Stomach (tissue), 19 donors: ENCODE measurements around the gene TRNP1. TPM values are rescaled to one million over a fixed set of nuclear protein-coding genes. Genes with fewer than 3 reads are reported as not detected.

Experiments used
- DNase-seq, 2 donors: peaks; one replicate each; pipeline versions ENCODE4 v3.0.0 to v3.0.0-alpha.2; 2013 to 2019
- H3K27ac ChIP-seq, 5 donors: fragments of 200-600 bp in 4 of 5; sonication (generic) in 4 of 5; one replicate each; pipeline ENCODE4 v1.5.1; 2013 to 2019; ENCODE audit warnings: mild to moderate bottlenecking in 1 of 5, moderate library complexity in 1 of 5
- H3K27me3 ChIP-seq, 3 donors: fragments of 200-600 bp; sonication (generic); one replicate each; pipeline ENCODE4 v1.5.1; 2017 to 2019; ENCODE audit warnings: mixed run types in 1 of 3
- H3K36me3 ChIP-seq, 4 donors: fragments of 200-600 bp; sonication (generic); 1 replicate in 3 of 4; 2 replicates in 1 of 4; pipeline ENCODE4 v1.5.1; 2016 to 2019
- H3K4me1 ChIP-seq, 4 donors: fragments of 200-600 bp; sonication (generic); one replicate each; pipeline ENCODE4 v1.5.1; 2016 to 2019
- H3K4me3 ChIP-seq, 4 donors: fragments of 200-600 bp; sonication (generic) in 3 of 4; one replicate each; pipeline ENCODE4 v1.5.1; 2016 to 2019; ENCODE audit warnings: mild to moderate bottlenecking in 1 of 4
- H3K9me3 ChIP-seq, 4 donors: fragments of 200-600 bp; sonication (generic); one replicate each; pipeline ENCODE4 v1.5.1; 2016 to 2019
- CTCF ChIP-seq, 7 experiments: fragments of 450-650 bp in 4 of 7; fragments of 200-600 bp in 3 of 7; sonication (generic) in 3 of 7; IDR thresholded peaks; one replicate each; pipeline ENCODE4 v1.5.1; 2016 to 2019; ENCODE audit warnings: antibody characterized with exemption in 7 of 7, control low read depth in 2 of 7, mild to moderate bottlenecking in 1 of 7
- EP300 ChIP-seq: sonication (generic); formaldehyde crosslinking; IDR thresholded peaks from one replicate; pipeline ENCODE4 v1.6.1; 2017; ENCODE audit warnings: antibody characterized with exemption
- POLR2A ChIP-seq, 4 donors: fragments of 450-650 bp; IDR thresholded peaks; one replicate each; pipeline ENCODE4 v1.6.1; 2016; ENCODE audit warnings: antibody characterized with exemption in 4 of 4, control low read depth in 2 of 4, mild to moderate bottlenecking in 1 of 4, moderate library complexity in 1 of 4
- POLR2AphosphoS5 ChIP-seq, 3 donors: sonication (generic); formaldehyde crosslinking; IDR thresholded peaks; one replicate each; pipeline ENCODE4 v1.6.1; 2016; ENCODE audit warnings: antibody characterized with exemption in 3 of 3
- WGBS, 5 donors: extraction: QIAGEN DNeasy Blood & Tissue Kit in 3 of 5; methylation state at CpG; one replicate each; pipeline versions ENCODE4 v1.1.5 to v1.1.7; 2013 to 2018; 5-methylcytosine and 5-hydroxymethylcytosine counted together
- intact Hi-C: fragments of 100-400 bp; cut with DNase I; formaldehyde crosslinking; loops from one replicate; pipeline ENCODE4 v1.15.1; 2023; ENCODE audit warnings: low total_unique reads
- long read RNA-seq, 10 donors: transcript quantifications; one replicate each; lab custom pipeline, GENCODE V29; 2026
- polyA plus RNA-seq, 3 donors: library from polyadenylated mRNA; stranded (reverse); fragments of 200-250 nt; gene quantifications; one replicate each; pipeline ENCODE4 v1.2.3, GENCODE V29; 2013
- total RNA-seq, 5 donors: library from RNA; depleted of rRNA; stranded (reverse); fragments of >200 nt; gene quantifications; one replicate each; pipeline versions ENCODE4 v1.1.0 to v1.2.3, GENCODE V29; 2014 to 2016
- donor health status: healthy with polysubstance abuse.
- donor health status: Bipolar disorder and iron deficiency.
- donor health status: healthy.

TRNP1 gene
- total RNA-seq: 100 to 1,000 TPM in 1 of 5 donors, 10 to 100 TPM in 3, 1 to 10 TPM in 1; 1.7 to 188 (median 40.0) TPM
- 100 to 1,000 TPM; 121 to 216 (median 183) TPM for polyA plus RNA-seq
- long read RNA-seq, donor 1, transcript TRNP1-201 (2 exons, 1,958 nt): major isoform, 20 of 24 reads
- long read RNA-seq, donor 1, partial matches to known transcripts: 0 of 24 reads
- long read RNA-seq, donor 1, other reads (novel, unspliced or antisense): 0 of 24 reads
- long read RNA-seq, donor 2, transcript TRNP1-202 (2 exons, 575 nt): minor isoform, 8 of 46 reads
- long read RNA-seq, donor 2, transcript TRNP1-201 (2 exons, 1,958 nt): major isoform, 38 of 46 reads
- long read RNA-seq, donor 2, partial matches to known transcripts: 0 of 46 reads
- long read RNA-seq, donor 2, other reads (novel, unspliced or antisense): 0 of 46 reads
- long read RNA-seq, donor 3, transcript TRNP1-201 (2 exons, 1,958 nt): major isoform, 18 of 20 reads
- long read RNA-seq, donor 3, partial matches to known transcripts: 0 of 20 reads
- long read RNA-seq, donor 3, other reads (novel, unspliced or antisense): 0 of 20 reads
- long read RNA-seq, donor 4, partial matches to known transcripts: 0 of 2 reads
- long read RNA-seq, donor 4, other reads (novel, unspliced or antisense): 0 of 2 reads
- long read RNA-seq, donor 5, transcript TRNP1-201 (2 exons, 1,958 nt): major isoform, 30 of 32 reads
- long read RNA-seq, donor 5, partial matches to known transcripts: 0 of 32 reads
- long read RNA-seq, donor 5, other reads (novel, unspliced or antisense): 0 of 32 reads
- long read RNA-seq, donor 6: 0 reads
- long read RNA-seq, donor 7, transcript TRNP1-202 (2 exons, 575 nt): minor isoform, 7 of 38 reads
- long read RNA-seq, donor 7, transcript TRNP1-201 (2 exons, 1,958 nt): major isoform, 31 of 38 reads
- long read RNA-seq, donor 7, partial matches to known transcripts: 0 of 38 reads
- long read RNA-seq, donor 7, other reads (novel, unspliced or antisense): 0 of 38 reads
- long read RNA-seq, donor 8, transcript TRNP1-201 (2 exons, 1,958 nt): major isoform, 31 of 32 reads
- long read RNA-seq, donor 8, partial matches to known transcripts: 0 of 32 reads
- long read RNA-seq, donor 8, other reads (novel, unspliced or antisense): 0 of 32 reads
- long read RNA-seq, donor 9, transcript TRNP1-201 (2 exons, 1,958 nt): major isoform, 17 of 25 reads
- long read RNA-seq, donor 9, partial matches to known transcripts: 5 of 25 reads
- long read RNA-seq, donor 9, other reads (novel, unspliced or antisense): 0 of 25 reads
- long read RNA-seq, donor 10, transcript TRNP1-201 (2 exons, 1,958 nt): major isoform, 9 of 10 reads
- long read RNA-seq, donor 10, partial matches to known transcripts: 0 of 10 reads
- long read RNA-seq, donor 10, other reads (novel, unspliced or antisense): 0 of 10 reads

GRCh38 chr1:26993237-26994019 lies at the start of gene TRNP1:
Gene TRNP1 (plus strand): TSS chr1:26993692. CDS start chr1:26993787, 95 bp downstream.
- intact Hi-C loops: loop anchor here (10.0 kb wide), 1 partner anchor 51 kb away; no protein-coding TSS in a partner anchor
- Histone ChIP-seq H3K36me3 (peaks cover 0 to 9% (median 0%) of the 10 kb centered on the region in 4 donors), H3K4me1 (peaks cover 36 to 81% (median 60%) of the 10 kb centered on the region in 4 donors), H3K9me3 (no peaks in the 10 kb centered on the region), H3K27ac (peak within 1 kb of the TSS; percentile 85 to 90 (median 86)), H3K27me3 (peaks cover 0 to 52% (median 17%) of the 10 kb centered on the region in 3 donors), H3K4me3 (peak within 1 kb of the TSS; percentile 82 to 94 (median 88))
- peak in 2 of 3 donors; percentile 97 to 98 for TF ChIP-seq POLR2AphosphoS5 (IDR thresholded peaks at IDR 0.05)
- TF ChIP-seq POLR2A (IDR thresholded peaks at IDR 0.05): peak in 1 of 4 donors; percentile 59
- no peak for TF ChIP-seq CTCF (IDR thresholded peaks at IDR 0.05)
- peak; percentile 83 to 94 for DNase-seq
- WGBS, 5 donors: 0 to 1% (median 0%) methylated on average over 23 to 59 of the region's 61 CpGs

- Histone ChIP-seq H3K9me3 (no peaks in the 10 kb centered on the region), H3K4me3 (no peak overlapping the region), H3K27ac (no peak overlapping the region), H3K27me3 (no peaks in the 10 kb centered on the region), H3K36me3 (peaks cover 53 to 91% (median 85%) of the 10 kb centered on the region in 4 donors), H3K4me1 (peaks cover 0 to 20% (median 6%) of the 10 kb centered on the region in 4 donors)
- TF ChIP-seq CTCF (IDR thresholded peaks at IDR 0.05): no peak
- no peak for TF ChIP-seq POLR2A (IDR thresholded peaks at IDR 0.05)
- intact Hi-C loops: no loop called here
- 35 to 77% (median 46%) methylated on average over 2 of the region's 2 CpGs for WGBS, 5 donors
- DNase-seq: no peak
Observed at GRCh38 chr1:26945138-26945537, 48.4 kb upstream of the TRNP1 start.

- H3K9me3 ChIP-seq: no peaks in the 10 kb centered on the region
- H3K36me3 ChIP-seq: peaks cover 53 to 87% (median 84%) of the 10 kb centered on the region in 4 donors
- peak in 1 of 2 donors; percentile 60 for DNase-seq
- no peak overlapping the region for H3K4me3 ChIP-seq
- intact Hi-C loops: no loop called here
- WGBS, 5 donors: 46 to 69% (median 59%) methylated on average over 8 of the region's 8 CpGs
- no peaks in the 10 kb centered on the region for H3K27me3 ChIP-seq
- peaks cover 0 to 20% (median 7%) of the 10 kb centered on the region in 4 donors for H3K4me1 ChIP-seq
- peak overlapping the region in 1 of 5 donors; percentile 42 for H3K27ac ChIP-seq
- no peak for TF ChIP-seq CTCF (IDR thresholded peaks at IDR 0.05)
- no peak for TF ChIP-seq POLR2A (IDR thresholded peaks at IDR 0.05)
- no peak for TF ChIP-seq EP300
- peak in 1 of 3 donors; percentile 30 for TF ChIP-seq POLR2AphosphoS5 (IDR thresholded peaks at IDR 0.05)
Observed at GRCh38 chr1:26945728-26946127, 47.8 kb upstream of the TRNP1 start.
